GM21576 (cell line): ENCODE results near the gene PFAS.
A peak's percentile ranks its signal among the peaks of the same experiment; 100 is the strongest.
"Not testable (repeated sequence)": the region's sequence is repeated elsewhere in the genome, so short reads cannot be mapped to it uniquely, and the experiment has no call there.

Experiments
- ATAC-seq: cut with Tn5 transposase; IDR thresholded peaks from one replicate; pipeline ENCODE4 v1.9.1; 2021; ENCODE audit warnings: mild to moderate bottlenecking, moderate library complexity; ENCODE audit not compliant: unreplicated experiment

PFAS gene, protein sequence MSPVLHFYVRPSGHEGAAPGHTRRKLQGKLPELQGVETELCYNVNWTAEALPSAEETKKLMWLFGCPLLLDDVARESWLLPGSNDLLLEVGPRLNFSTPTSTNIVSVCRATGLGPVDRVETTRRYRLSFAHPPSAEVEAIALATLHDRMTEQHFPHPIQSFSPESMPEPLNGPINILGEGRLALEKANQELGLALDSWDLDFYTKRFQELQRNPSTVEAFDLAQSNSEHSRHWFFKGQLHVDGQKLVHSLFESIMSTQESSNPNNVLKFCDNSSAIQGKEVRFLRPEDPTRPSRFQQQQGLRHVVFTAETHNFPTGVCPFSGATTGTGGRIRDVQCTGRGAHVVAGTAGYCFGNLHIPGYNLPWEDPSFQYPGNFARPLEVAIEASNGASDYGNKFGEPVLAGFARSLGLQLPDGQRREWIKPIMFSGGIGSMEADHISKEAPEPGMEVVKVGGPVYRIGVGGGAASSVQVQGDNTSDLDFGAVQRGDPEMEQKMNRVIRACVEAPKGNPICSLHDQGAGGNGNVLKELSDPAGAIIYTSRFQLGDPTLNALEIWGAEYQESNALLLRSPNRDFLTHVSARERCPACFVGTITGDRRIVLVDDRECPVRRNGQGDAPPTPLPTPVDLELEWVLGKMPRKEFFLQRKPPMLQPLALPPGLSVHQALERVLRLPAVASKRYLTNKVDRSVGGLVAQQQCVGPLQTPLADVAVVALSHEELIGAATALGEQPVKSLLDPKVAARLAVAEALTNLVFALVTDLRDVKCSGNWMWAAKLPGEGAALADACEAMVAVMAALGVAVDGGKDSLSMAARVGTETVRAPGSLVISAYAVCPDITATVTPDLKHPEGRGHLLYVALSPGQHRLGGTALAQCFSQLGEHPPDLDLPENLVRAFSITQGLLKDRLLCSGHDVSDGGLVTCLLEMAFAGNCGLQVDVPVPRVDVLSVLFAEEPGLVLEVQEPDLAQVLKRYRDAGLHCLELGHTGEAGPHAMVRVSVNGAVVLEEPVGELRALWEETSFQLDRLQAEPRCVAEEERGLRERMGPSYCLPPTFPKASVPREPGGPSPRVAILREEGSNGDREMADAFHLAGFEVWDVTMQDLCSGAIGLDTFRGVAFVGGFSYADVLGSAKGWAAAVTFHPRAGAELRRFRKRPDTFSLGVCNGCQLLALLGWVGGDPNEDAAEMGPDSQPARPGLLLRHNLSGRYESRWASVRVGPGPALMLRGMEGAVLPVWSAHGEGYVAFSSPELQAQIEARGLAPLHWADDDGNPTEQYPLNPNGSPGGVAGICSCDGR (N-terminal part only)

DNA sequence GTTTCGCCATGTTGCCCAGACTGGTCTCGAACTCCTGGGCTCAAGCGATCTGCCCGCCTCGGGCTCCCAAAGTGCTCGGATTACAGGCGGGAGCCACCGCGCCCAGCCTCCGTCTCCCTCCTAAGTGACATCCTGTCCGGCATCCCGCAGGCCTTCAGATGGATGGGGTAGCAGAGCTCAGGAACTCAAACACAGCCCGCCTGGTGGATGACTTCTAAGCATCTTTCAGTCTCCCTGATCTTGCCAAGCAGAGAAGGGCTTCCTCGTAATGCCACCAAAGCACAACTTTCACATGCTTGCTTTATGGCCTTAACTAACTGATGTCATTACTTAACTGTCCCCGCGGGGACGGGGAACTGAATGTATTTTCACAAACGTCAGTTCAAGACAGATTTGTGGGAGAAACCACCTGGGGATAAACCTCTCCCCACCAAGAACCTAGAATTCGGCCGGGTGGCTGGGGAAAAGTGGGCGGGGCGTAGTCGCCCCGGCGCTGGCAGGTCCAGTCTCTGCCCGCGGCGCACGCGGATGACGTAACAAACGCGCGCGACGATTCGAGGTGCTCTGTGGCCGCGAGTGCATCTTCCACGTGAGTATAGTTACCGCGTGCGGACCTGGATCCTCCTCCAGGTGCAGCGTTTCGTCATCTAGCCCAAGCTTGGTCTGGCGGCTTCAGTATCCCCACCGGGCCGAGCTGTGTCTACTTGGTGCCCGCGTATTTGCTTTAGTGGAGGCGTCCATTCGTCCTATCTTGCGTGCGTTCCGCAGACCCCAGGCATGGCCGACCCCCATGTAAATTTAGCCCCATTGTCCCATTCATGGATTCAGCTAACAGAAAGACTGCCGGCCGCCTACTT lies at the start of gene PFAS:
Gene PFAS, plus strand, starts transcription at position 539 of the 857 bp plus-strand sequence. CDS start 4,649 bp downstream, outside the sequence.
- ATAC-seq = peak; percentile 45

DNA sequence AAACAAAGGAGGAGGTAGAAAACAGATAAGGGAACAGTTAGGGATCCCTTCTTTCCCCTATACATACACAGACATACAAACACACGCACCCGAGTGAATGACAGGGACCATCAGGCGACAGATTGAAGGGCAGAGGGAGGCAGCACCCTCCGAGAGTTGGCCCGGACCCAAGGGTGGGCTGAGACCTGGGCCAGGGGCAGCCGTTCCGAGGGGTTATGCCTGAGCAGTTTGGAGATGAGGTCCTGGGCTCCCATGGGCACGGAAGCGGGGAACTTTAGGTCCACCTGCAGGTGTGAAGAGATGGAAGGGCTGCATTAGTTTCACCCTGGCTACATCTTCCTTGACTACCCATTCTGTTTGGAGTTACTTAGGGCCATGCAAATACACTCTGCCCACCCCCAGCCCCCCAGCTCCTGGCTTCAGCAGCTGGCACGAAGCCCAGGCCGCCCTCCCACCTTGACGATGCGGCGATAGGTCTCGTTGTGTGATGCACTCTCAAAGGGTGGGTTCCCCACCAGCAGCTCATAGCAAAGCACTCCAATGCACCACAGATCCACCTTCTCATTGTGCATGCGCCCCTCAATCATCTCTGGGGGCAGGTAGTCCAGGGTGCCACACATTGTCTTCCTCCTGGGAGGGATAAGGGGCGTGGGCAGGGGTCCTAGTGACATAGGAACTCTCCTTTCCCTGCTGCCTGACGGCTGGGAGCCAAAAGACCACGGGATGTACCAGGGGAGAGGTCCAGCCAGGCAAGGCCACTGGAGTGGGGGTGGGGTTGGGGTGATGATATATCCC lies 44.1 kb upstream of the PFAS start:
- no peak for ATAC-seq

DNA sequence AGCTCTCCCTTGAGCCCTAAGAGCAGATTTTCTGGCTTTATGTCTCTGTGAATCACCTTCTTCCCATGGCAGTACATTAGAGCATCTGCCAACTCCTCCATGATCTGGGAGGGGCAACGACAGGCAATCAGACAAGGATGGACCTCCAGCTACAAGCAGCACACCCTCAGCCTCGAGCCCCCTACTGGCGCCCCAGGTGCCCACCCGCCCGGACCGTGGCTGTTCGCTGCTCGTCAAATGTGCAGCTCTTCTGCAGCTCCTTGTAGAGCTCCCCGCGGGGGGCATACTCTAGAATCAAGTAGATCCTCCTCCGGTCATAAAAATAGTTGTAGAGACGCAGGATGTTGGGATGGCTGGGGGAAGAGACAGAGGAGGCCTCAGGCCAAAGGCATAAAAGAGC lies 42.6 kb upstream of the PFAS start:
- no peak for ATAC-seq

DNA sequence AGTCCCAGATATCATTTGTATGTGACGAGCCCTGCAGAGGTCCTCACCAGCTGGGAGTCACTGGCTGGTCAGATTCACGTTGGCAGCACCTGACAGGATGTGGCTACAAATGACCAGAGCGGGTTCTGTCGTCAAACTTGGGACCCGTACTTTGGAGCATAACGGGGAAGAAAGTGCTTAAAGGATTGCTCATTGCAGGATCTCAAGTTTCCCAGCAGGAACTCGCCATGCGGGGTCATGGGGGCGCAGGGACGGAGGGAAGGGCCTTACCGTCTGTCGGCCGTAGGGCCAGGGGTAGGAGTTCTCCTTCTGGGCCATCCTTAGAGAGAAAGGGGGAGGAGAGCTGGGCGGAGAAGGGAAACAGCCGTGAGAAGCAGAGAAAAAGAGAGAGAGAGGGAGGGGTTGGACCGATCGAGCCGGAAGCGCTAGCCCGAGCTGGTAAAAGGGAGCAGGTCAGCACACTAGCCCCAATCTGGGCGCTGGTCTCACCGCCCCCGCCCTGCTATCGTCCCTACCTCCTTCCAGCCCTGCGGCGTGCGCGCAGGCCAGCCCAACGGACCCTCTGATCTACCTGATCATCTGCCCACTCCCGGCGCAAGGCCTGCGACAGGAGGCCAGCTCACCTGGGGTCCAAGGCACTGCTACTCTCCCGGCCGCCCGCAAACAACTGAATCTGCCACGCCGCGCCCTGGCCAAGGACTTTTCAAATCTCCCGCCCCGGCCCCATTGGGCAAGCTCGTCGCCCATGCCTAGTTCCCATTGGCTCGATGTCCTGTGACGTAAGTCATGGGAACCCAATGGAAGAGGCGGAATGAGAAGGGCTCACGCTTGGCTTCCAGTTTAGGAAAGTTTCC lies 39.0 kb upstream of the PFAS start, which contains the start of gene AURKB:
Gene AURKB, minus strand, starts transcription at position 669 of the 854 bp plus-strand sequence. Its CDS starts 351 bp downstream, at position 318.
- ATAC-seq = peak; percentile 87

DNA sequence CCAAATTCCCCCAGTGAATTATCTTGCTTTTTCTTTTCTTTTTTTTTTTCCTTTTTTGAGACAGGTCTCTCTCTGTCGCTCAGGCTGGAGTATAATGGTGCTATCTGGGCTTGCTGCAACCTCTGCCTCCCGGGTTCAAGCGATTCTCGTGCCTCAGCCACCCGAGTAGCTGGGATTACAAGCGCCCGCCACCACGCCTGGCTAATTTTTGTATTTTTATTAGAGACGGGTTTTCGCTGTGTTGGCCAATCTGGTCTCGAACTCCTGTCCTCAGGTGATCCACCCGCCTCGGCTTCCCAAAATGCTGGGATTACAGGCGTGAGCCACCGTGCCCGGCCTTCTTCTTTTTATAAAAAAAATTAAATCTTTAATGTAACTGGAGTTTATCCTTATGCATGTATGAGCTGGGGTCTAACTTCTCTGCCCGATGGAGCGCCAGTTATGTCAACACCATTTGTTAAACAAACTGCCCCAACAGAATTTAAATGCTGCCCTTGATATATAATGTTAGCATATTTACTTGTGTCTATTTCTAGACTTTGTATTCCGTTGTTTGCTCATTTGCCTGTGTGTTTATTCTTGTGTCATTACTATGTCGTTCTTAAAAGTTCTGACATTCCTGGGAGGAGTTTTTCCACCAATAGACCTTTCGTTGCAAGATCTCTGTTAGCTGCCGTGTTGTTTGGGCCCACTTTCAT lies 38.2 kb upstream of the PFAS start:
- no peak for ATAC-seq

DNA sequence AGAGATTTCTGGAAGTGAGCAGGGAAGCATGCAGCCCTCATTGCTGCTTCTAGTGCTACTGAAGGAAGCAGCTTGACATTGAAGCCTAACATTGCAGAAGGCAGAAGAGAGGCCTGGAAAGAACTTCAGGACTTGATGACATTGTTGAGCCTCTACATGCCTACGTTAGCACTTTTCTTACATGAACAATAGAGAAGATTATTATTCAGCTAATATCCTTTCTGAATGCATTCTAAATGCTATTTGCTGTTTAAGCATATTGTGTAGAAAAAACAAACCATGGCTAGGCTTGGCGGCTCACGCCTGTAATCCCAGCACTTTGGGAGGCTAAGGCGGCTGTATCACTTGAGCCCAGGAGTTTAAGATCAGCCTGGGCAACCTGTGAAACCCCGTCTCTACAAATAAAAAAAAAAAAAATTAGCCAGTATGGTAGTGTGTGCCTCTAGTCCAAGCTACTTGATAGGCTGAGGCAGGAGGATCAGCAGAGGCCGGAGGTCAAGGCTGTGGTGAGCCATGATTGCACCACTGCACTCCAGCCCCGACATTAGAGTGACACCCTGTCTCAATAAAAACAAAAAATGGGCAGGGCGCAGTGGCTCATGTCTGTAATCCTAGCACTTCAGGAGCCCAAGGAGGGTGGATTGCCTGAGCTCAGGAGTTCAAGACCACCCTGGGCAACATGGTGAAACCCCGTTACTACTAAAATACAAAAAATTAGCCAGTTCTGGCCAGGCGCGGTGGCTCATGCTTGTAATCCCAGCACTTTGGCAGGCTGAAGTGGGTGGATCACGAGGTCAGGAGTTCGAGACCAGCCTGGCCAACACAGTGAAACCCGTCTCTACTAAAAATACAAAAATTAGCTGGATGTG lies 36.5 kb upstream of the PFAS start:
- no peak for ATAC-seq

DNA sequence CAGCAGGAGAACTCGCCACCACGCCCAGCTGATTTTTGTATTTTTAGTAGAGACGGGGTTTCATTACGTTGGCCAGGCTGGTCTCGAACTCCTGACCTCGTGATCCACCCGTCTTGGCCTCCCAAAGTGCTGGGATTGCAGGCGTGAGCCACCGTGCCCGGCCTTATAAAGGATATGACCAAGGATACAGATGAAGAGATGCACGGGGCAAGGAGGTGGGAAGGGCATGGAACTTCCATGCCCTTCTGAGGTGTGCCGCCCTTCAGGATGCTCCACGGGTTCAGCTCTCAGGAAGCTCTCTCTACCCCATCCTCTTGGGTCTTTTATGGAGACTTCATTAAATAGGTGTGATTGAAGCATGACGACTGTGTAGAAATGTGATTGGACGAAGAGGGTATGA lies 35.1 kb upstream of the PFAS start:
- not testable (repeated sequence) for ATAC-seq

DNA sequence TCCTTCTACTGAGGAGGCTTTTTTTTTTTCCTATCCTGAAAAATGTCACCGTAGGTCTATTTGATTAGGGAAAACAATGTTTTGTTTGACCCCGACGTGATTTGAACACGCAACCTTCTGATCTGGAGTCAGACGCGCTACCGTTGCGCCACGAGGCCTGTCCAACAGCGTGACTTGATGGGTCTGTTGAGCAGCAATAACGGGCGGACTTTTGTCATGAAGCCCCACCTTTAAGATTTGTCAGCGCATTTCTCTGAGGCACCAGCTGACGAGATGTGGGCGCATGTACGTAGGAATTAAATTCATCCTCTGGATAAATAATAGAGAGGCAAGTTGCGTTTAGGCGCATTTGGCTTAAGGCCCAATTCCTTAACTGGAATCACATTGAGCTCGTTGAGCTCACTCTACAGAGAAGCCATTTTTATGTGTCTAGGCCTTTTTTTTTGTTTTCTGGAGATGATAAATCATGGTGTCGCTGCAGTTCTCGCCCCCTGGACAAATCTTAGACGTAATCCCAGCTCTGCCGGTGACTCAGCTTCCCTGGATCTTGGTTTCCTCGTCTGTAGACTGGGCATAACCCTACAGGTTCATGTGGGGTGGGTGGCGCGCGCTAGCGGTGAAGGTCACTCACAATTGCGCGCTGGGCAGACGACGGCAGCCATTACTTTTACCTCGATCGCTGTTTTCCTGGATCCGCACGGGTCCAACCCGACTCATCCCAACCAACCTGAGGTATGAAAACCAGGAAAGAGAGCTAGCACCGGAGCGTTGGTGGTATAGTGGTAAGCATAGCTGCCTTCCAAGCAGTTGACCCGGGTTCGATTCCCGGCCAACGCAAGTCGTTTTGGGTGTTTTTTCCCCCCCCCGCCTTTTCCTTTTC lies 28.1 kb upstream of the PFAS start:
- ATAC-seq = no peak

DNA sequence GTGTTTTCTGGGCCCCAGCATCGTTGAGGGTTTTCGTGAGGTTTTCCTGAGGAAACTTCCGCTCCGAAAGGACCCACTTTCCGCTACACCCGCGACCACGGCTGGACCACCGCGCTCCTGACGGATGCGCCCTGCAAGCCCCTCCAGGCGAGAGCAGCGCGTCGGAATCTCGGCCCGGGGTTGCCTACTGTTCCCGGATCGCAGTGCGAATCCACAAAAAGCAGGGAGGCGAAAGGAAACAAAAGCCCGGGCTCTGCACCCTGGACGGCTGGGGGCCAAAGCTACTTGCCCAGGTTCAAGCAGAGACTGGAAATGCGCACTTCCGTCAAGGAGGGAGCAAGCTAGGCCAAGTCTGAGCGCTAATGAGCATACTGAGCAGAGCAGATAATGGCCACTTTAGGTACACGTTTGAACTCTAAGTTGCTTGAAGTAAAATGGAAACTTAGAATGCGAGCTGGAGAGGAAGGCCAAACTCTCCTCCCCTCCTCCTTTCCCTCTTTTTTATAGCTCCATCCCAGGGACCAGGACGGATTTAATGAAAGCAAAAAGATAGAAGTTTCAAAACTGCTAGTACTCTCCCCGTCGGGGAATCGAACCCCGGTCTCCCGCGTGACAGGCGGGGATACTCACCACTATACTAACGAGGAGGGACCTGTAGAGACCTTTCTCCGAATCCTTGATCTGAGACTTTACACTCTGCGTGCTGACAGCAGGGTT lies 27.3 kb upstream of the PFAS start:
- peak; percentile 39 for ATAC-seq

DNA sequence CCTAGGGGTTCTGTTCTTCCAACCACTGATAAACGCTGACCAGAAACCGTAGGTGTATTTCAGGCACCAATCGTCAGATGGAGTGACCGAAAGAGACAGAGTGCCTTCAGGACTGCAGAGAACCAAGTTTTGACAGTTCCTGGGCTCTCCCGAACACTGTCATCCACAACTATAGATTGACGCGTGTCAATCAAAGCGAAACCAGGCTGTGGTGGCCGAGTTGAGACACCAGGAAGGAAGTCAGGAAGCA lies 26.8 kb upstream of the PFAS start:
- ATAC-seq = peak; percentile 31

DNA sequence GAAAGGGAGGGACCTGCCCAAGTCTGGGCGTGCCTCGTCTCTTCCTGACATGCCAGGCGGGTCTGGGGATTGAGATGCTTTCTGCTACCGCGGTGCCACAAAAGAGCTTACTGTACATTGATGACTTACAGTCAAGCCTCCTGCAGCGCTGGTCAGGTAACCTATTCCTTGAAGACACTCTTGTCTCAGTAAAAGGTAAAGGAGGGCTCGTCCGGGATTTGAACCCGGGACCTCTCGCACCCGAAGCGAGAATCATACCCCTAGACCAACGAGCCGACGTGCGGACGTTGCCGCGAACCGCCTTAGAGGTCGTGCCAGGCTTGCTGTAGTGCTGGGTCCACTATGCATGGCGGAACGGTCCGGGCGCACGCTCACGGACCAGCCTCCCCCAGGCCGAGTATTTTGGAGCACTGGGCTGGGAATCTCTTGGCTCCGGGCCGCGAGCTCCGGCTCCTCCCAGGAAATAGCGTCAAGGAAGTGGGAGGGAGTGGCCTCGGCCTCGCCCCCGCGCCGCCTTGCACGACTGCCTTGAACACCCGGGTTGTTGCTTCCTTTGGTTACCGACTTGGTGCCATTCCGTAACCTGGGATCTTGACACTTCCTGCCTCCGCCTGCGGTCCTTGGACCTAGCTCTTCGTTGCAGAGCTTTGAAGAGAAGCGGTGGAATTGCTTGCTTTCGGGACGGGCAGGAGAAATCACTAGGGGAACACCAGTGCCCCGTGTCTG lies 26.3 kb upstream of the PFAS start:
- ATAC-seq = peak; percentile 32

DNA sequence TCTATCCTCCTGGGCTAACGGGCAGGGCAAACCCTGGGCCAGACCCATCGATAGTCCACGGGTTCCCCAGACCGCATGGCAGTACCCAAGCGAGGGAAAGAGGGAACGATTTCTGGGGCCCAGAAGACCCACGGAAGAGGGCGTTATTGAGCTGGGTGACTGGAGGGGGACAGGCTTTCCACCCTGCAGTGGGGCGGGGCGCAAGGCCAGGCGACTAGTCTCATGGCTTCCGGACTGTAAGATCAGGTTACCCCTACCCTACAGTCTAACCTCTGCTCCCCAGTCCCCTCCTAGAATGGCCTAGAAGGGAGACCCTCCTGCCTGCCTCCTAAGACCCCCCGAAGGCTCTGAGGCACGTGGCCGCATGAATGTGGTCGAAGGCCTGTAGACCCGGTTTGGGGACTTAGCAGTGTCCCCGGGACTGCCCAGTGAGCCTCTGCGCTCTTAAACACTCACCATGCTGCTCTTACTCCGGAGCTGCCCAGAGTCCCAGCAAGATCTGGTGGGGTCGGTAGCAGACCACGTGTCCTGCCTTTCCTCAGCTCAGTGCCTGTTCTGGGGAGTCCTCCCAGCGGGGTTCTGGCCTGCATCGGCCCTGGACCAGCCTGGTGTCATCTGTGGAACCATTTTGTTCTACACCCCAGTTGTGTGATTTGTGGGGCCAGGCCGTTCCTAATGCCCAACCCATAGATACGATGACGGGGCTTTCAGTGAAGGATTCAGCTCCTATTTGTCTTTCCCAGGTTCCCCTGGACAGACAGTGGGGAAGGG lies 25.5 kb upstream of the PFAS start:
- ATAC-seq = peak; percentile 7

DNA sequence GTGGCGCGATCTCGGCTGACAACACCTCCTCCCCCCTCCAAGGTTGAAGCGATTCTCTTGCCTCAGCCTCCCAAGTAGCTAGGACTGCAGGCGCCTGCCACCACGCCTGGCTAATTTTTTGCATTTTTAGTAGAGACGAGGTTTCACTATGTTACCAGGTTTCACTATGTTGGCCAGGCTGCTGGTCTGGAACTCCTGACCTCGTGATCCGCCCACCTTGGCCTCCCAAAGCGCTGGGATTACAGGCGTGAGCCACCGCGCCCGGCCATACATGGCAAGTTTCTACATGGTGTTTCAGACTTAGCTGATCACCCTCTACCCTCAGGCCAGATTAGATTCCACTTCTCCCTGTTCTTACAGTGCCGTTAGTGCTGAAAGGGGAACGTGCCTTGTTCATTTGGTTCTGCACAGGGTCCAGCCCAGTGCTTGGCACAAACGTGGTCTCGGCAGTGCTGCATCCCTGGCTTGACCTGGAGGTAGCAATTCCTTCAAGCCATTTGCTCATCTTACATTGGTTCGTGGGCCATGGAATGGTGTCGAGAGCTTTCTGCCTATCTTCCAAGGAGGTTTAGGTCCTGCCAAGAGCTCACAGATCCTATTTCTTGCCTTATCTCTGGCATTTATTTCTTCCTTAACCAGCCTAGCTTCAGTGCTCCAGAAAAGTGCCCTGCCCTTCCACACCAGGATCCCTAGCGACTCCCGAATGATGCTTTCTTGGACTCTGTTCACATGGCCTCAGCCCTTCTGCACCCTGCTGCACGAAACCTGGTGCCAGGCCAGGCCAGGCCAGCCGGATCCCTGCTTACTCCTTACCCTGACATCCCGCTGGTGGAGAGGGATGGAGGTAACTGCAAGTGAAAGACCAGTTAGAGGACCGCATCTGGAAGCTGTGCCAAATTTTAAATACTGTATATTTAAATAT lies 23.9 kb upstream of the PFAS start:
- no peak for ATAC-seq
